Stimulated activated CD4-positive, alpha-beta T cell treated with anti-CD3 and anti-CD28 coated beads, Interleukin-15, amount 100 ng/mL, for 48 hours (primary cell): ENCODE data around the gene SLC23A2.

Experiments used
- DNase-seq, 2 donors: peaks; one replicate each; pipeline ENCODE4 v3.0.0-alpha.2; 2020; ENCODE audit warnings: low read depth in 2 of 2

Gene SLC23A2

GRCh38 chr20:4966826-4967751 lies 34.2 kb downstream of the SLC23A2 start:
- DNase-seq, result no peak

GRCh38 chr20:4962241-4962855 lies 39.0 kb downstream of the SLC23A2 start:
- peak in 1 of 2 donors; percentile 30 for DNase-seq

- DNase-seq, result no peak
Measured at GRCh38 chr20:4961746-4962145, 39.6 kb downstream of the SLC23A2 start.

GRCh38 chr20:4959592-4959991 lies 41.7 kb downstream of the SLC23A2 start:
- DNase-seq, result no peak

GRCh38 chr20:4957939-4958362 lies 43.4 kb downstream of the SLC23A2 start:
- no peak for DNase-seq

- DNase-seq, result no peak
Measured at GRCh38 chr20:4957187-4957586, 44.1 kb downstream of the SLC23A2 start.

GRCh38 chr20:4956200-4956810 lies 45.0 kb downstream of the SLC23A2 start:
- DNase-seq, result no peak

- DNase-seq, result no peak
Measured at GRCh38 chr20:4953881-4954280, 47.4 kb downstream of the SLC23A2 start.

GRCh38 chr20:4952229-4952628 lies 49.1 kb downstream of the SLC23A2 start:
- DNase-seq, result no peak

GRCh38 chr20:4951299-4951698 lies 50.0 kb downstream of the SLC23A2 start:
- no peak for DNase-seq

GRCh38 chr20:4950841-4951240 lies 50.5 kb downstream of the SLC23A2 start:
- DNase-seq, result no peak

- no peak for DNase-seq
Measured at GRCh38 chr20:4950437-4950836, 50.9 kb downstream of the SLC23A2 start.

GRCh38 chr20:4949833-4950178 lies 51.5 kb downstream of the SLC23A2 start:
- no peak for DNase-seq

- no peak for DNase-seq
Measured at GRCh38 chr20:4947817-4948559, 53.3 kb downstream of the SLC23A2 start.

GRCh38 chr20:4946986-4947385 lies 54.3 kb downstream of the SLC23A2 start:
- DNase-seq, result no peak

- DNase-seq, result no peak
Measured at GRCh38 chr20:4946585-4946984, 54.7 kb downstream of the SLC23A2 start.

GRCh38 chr20:4944518-4945313 lies 56.6 kb downstream of the SLC23A2 start:
- no peak for DNase-seq

- no peak for DNase-seq
Measured at GRCh38 chr20:4942331-4942730, 59.0 kb downstream of the SLC23A2 start.

- no peak for DNase-seq
Measured at GRCh38 chr20:4937407-4938319, 63.6 kb downstream of the SLC23A2 start.

- DNase-seq, result no peak
Measured at GRCh38 chr20:4936851-4937406, 64.4 kb downstream of the SLC23A2 start.
